ENCODE measurements around the gene KIF19.

KIF19 gene

DNA sequence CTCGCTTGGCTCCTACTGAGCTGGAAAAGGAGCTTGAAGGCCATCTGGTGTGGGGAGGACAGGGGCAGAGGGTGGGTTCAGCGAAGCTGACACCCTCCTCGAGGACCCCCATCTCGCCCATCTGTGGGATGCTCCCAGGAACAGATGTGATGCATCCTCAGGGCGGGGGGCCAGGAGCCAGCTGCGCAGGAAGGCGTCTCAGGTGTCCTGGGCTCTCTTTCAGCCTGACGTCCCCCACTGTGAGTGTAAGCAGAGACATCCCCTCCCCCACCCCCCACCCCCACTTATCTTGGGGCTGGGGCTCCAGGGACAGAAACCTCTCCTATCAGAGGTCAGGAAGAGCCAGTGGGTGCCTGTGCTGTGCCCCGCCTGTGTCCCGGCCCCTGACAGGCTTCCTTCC lies 16.2 kb downstream of the KIF19 start:
- in situ Hi-C loops (cut with HindIII; ENCODE audit: low sequenced_read_pairs), result no loop called here
- no peak for DNase-seq (ENCODE audit: low read depth)

DNA sequence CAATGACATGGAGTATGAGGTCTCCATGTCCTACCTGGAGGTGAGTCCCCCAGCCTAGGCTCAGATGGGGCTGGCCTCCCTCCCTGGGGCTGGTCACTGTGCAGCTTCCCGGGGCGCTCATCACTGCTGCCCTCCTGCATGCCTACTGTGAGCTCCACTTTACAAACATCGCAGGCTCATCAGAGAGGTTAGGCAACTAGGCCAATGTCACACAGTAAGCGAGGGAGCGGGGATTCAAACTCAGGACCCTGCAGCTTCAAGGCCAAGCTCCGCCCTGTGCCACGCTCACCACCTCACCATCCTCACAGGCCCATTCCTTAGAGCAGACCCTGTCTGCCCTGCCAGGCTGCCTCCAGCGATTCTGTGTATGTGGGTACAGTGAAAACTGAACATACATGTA lies 17.1 kb downstream of the KIF19 start:
- no peak overlapping the region for H3K4me3 ChIP-seq (ENCODE audit: low read depth, low read length)
- TF ChIP-seq CTCF (IDR thresholded peaks at IDR 0.05; ENCODE audit: low read depth, low read length, missing control alignments), result no peak
- no peak for DNase-seq (ENCODE audit: low read depth)
- in situ Hi-C loops (cut with HindIII; ENCODE audit: low sequenced_read_pairs), result no loop called here

More for the DNA sequence above, 16.2 kb downstream of the KIF19 start:
- no peak for TF ChIP-seq CTCF (IDR thresholded peaks at IDR 0.05; ENCODE audit: low read depth, low read length, missing control alignments)
- H3K4me3 ChIP-seq (ENCODE audit: low read depth, low read length), result no peak overlapping the region

- in situ Hi-C loops (cut with HindIII; ENCODE audit: low sequenced_read_pairs), result no loop called here
- no peak for TF ChIP-seq CTCF (IDR thresholded peaks at IDR 0.05; ENCODE audit: low read depth, low read length, missing control alignments)
- no peak overlapping the region for H3K4me3 ChIP-seq (ENCODE audit: low read depth, low read length)
- DNase-seq (ENCODE audit: low read depth), result no peak
These were observed 17.7 kb downstream of the KIF19 start for GRCh38 chr17:74343526-74344284.

DNA sequence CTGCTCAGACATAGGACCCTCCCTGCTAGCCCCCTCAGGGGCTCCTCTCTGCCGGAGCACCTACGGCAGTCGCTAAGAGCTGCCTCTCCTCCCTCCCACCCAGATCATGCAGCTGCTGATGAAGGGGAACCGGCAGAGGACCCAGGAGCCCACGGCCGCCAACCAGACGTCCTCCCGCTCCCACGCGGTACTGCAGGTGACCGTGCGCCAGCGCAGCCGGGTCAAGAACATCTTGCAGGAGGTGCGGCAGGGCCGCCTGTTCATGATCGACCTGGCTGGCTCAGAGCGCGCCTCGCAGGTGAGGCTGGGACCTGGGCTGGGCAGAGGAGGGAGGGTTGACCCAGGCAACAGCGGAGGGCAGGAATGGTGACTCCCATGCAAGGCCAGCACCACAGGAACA lies 18.6 kb downstream of the KIF19 start:
- no peak overlapping the region for H3K4me3 ChIP-seq (ENCODE audit: low read depth, low read length)
- no peak for TF ChIP-seq CTCF (IDR thresholded peaks at IDR 0.05; ENCODE audit: low read depth, low read length, missing control alignments)
- no peak for DNase-seq (ENCODE audit: low read depth)
- in situ Hi-C loops (cut with HindIII; ENCODE audit: low sequenced_read_pairs), result loop anchor here (5.0 kb wide), 2 partner anchors 42 to 93 kb away; no protein-coding TSS in a partner anchor

DNA sequence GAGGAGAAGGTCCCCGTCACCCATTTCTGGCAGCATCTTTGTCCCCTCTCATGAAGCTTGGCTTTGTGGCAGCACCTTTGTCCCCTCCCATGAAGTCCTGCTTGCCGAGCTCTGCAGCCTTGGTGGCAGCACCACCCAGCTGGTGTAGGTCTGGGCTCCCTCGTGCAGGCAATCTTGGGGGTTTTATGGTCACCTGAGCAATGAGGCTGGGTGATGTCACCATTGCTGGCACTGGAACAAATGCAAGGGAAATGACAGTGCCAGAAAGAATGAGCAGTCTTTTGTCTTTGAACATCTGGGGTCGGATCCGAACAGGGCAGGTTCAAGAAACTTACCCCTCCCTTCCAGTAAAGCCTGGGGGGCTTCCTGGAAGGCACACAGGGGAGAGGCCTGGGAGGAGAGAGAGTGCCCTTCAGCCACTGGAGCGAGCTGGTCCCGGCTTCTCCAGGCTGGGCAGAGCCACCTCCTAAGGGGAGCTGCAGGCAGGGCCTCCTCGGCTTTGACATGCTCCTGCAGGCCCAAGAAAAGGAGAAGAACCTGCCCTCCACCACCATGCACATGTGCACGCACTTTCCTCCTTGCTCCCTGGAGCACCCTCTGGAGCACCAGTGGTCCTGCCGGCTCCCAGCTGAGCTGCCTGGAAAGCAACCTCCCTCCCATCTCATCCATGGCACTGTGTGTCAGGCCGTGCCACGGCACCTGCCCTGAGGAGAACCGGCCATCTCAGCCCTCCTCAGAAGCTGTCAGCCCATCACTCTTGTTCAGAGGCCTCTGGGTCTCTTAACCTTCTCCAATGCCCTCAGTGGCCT lies 19.6 kb downstream of the KIF19 start:
- in situ Hi-C loops (cut with HindIII; ENCODE audit: low sequenced_read_pairs), result loop anchor here (5.0 kb wide), 2 partner anchors 43 to 92 kb away; no protein-coding TSS in a partner anchor
- no peak for TF ChIP-seq CTCF (IDR thresholded peaks at IDR 0.05; ENCODE audit: low read depth, low read length, missing control alignments)
- no peak for DNase-seq (ENCODE audit: low read depth)
- no peak overlapping the region for H3K4me3 ChIP-seq (ENCODE audit: low read depth, low read length)

DNA sequence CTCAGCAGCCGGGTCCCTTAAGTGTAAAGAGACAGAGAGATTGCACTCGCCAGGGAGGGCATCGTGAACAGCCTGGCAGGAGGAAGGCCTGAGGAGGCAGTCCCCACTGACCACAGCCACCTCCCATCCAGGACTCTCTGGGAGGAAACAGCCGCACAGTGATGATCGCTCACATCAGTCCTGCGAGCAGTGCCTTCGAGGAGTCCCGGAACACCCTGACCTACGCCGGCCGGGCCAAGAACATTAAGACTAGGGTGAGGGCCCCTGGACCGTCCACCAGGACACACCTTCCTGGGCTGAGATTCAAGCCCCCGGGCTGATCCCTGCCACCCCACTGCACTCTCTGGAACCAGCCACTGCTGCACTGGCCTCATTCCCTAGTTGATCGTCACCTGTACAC lies 21.6 kb downstream of the KIF19 start:
- DNase-seq (ENCODE audit: low read depth), result no peak
- TF ChIP-seq CTCF (IDR thresholded peaks at IDR 0.05; ENCODE audit: low read depth, low read length, missing control alignments), result no peak
- no peak overlapping the region for H3K4me3 ChIP-seq (ENCODE audit: low read depth, low read length)
- in situ Hi-C loops (cut with HindIII; ENCODE audit: low sequenced_read_pairs), result loop anchor here (5.0 kb wide), 2 partner anchors 45 to 90 kb away; no protein-coding TSS in a partner anchor

Data from astrocyte of the cerebellum (primary cell).